ENCODE measurements around the gene GSTM1.

GRCh38 chr1:109724933-109725332 lies 37.3 kb downstream of the GSTM1 start:
- TF ChIP-seq CTCF (IDR thresholded peaks at IDR 0.05; ENCODE audit: low read depth, low read length, poor library complexity, severe bottlenecking) (no peak), EZH2phosphoT487 (IDR thresholded peaks at IDR 0.05; ENCODE audit: borderline replicate concordance, low read length) (no peak)
